ENCODE data around the gene NOP58. TPM values are rescaled to one million over a fixed set of nuclear protein-coding genes. Genes with fewer than 3 reads are reported as not detected.
"Not testable (repeated sequence)": the region's sequence is repeated elsewhere in the genome, so short reads cannot be mapped to it uniquely, and the experiment has no call there.

NOP58 gene
- total RNA-seq, 1 experiment from 2014 or later = 200 TPM

- DNase-seq (ENCODE audit: low read depth) = no peak
Observed at GRCh38 chr2:202306034-202306433, 40.5 kb downstream of the NOP58 start.

DNA sequence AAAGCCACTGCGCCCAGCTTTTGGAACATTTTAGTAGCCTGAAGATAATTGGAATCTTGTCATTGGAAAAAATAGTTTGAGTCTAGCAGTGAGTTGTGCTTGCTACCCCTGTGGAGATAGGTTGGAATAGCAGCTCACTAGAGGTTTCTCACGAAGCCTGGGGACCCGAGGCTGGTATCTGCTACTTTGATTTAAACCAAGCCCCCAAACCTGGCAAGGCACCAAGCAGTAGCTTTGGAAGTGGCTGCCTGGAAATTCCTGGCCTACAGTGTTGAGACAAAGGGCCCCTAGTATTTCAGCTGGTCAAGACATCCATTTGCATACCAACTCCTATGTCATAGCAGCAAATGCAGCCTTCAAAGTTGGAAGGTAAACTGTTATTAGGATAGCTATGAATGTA lies 42.1 kb downstream of the NOP58 start:
- DNase-seq (ENCODE audit: low read depth) = no peak

DNA sequence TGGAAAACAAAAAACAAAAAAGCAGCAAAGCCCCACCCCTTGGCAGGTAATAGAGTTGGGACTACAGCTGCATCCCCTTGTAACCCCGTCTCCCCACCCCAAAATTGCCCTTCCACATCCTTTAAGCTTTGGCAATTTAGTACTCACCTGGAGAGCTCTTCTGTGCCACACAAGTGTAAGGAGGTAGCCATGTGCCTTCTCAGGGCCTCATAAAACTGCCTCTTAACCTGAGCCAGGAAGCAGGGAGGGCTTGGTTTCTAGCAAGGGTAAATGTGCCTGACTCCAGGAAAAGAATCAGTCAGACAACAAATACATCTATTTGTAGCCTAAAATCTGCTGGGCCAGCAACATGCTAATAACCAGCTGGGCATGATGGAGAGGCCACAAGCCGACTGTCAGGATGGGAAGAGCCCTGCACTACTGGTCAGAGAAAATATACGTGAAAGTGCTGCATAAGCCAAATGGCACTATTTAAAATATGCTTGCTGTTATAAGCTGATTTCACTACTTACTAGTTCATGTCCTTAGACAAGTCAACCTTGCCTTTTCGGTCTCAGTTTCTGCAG lies 46.3 kb downstream of the NOP58 start:
- no peak for DNase-seq (ENCODE audit: low read depth)

DNA sequence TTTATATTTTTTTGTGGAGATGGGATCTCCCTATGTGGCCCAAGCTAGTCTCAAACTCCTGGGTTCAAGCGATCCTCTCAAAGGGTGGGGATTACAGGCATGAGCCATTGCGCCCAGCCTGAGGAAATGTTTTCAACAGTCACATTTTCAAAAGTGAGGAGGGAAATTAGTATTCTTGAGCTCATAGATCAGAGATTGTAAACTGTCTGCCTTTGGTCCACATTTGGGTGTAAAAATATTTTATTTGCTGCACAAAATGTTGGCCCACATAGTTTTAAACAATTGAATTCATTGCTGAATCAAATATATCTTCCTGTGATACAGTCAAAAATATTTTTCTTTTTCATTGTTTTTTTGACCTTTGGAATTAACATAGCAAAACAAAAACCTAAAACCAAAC lies 48.6 kb downstream of the NOP58 start:
- DNase-seq (ENCODE audit: low read depth) = no peak

- peak; percentile 84 for DNase-seq (ENCODE audit: low read depth)
Observed at GRCh38 chr2:202317080-202317857, 51.7 kb downstream of the NOP58 start.

DNA sequence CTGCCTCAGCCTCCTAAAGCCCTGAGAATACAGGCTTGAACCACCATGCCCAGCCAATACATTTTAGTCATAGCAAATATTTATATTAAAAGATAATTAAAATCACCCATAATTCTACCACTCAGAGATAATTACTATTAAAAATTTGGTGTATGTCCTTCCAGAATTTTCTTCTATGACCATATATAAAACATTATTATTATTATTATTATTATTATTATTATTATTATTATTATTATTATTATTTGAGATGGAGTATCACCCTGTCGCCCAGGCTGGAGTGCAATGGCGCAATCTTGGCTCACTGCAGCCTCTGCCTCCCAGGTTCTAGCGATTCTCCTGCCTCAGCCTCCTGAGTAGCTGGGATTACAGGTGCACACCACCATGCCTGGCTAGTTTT lies 54.8 kb downstream of the NOP58 start:
- not testable (repeated sequence) for DNase-seq (ENCODE audit: low read depth)

- no peak for DNase-seq (ENCODE audit: low read depth)
Observed at GRCh38 chr2:202322435-202322834, 56.9 kb downstream of the NOP58 start.

GRCh38 chr2:202327858-202328257 lies 62.3 kb downstream of the NOP58 start:
- no peak for DNase-seq (ENCODE audit: low read depth)

DNA sequence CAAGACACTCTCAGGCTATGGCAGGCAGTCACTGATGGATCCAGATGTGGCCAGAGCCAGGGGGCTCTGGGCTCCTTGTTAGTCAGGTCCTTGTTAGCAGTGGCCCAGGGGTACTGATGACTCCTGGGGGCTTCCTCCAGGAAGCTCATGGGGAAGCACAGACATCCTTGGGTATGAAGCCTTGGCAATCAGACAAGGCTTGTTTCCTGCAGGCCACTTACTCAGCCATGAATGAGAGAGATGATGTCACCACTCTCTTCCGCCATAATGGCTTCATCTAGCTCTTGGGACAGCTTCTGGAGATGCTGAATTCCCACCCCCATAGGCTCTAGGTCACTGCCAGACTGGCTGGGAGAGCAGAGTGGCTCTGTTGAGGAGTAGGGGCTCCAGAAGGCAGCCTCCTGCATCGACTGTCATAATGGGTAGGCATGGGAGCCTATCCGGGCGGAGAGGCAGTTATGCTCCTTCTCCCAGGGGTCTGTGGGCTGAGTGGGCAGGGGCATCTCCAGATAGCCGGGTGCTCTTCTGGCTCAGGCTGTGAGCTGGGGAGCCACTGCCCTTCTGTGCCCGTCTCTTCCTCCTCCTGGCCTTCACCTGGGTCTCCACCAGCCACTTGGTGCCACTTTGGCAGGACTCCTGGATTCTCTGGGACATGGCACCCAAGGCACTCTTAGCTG lies 70.4 kb downstream of the NOP58 start:
- peak; percentile 50 for DNase-seq (ENCODE audit: low read depth)

GRCh38 chr2:202337151-202337550 lies 71.6 kb downstream of the NOP58 start:
- no peak for DNase-seq (ENCODE audit: low read depth)

DNA sequence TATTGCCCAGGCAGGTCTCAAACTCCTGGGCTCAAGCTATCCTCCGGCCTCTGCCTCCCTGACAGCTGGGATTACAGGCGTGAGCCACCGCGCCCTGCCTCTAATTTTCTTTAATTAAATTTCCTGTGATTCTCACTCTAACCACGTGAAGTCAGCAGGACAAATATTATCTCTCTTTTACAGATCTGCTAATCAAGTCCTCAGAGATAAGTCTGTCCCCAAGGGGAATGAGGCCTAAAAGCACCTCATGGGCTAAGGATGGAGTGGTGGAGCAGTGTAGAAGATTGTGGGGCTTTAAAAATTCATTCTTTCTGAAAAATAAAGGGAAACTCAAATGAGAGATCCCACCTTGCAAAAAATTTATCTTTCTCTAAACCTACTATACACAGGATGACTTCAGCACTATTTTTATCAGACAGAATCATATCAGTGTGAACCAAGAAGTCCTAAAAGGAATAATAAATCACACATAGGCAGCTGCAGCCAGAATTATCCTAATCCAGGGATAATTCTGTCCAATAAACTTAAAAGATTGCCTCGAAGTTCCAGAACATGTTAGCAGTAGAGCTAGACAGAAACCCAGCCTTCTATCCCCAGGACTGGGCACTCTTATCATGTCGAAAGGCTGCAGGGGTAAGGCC lies 72.3 kb downstream of the NOP58 start:
- no peak for DNase-seq (ENCODE audit: low read depth)

DNA sequence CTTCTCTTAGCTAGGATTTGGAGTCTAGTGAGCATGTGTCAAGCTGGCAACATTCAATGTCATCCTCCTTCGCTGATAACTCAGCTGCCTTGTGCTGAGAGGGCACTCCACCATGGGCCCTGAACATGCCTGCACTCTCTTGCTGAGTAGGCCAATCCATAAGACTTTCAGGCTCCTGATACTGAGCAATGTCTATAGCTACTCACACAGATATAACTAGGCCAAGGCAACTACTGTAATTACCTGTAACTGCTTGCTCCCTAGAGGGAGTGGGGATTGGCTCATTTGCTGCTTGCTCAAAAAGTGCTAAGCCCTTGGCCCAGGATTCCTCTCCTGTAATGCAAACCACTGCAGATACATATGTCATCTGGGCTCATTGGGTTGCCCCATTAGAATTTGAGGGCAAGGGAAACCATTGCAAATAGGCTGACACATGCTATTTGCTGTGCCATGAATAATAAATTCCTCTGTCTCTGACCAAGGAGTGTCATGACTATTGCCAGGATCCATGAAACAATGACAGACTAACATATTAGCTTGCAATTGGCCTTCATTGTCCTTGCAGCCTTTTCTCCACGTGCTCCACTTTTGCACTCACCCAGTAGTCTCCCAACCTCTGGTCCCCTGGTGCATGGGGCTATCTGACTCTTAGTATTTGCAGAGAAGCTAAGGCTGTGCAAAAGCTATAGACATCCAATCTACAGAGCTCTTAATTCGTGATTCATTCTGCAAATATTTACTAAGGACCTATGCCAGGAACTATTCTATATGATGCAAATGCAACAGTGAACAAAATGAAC lies 73.7 kb downstream of the NOP58 start:
- DNase-seq (ENCODE audit: low read depth) = peak; percentile 34

- no peak for DNase-seq (ENCODE audit: low read depth)
Observed at GRCh38 chr2:202344178-202344577, 78.6 kb downstream of the NOP58 start.

- DNase-seq (ENCODE audit: low read depth) = no peak
Observed at GRCh38 chr2:202346180-202346579, 80.6 kb downstream of the NOP58 start.

Other genes with a start within 250 kb of the NOP58 start
- gene FZD7, start 231.9 kb upstream of the NOP58 start, total RNA-seq (2014; rRNA removed; shearing (Covaris generic)) = 12.0 and 19.3 TPM in 2 replicates
- not detected in 2 replicates for gene KIAA2012, start 192.5 kb upstream of the NOP58 start, total RNA-seq (2014; rRNA removed; shearing (Covaris generic))
- gene SUMO1, start 27.2 kb upstream of the NOP58 start, total RNA-seq (2014; rRNA removed; shearing (Covaris generic)) = 160 and 173 TPM in 2 replicates
- 5.7 and 8.2 TPM in 2 replicates for gene BMPR2, start 110.6 kb downstream of the NOP58 start, total RNA-seq (2014; rRNA removed; shearing (Covaris generic))

All from Daoy (cell line).